GM21367 (cell line): ENCODE results near the gene ZFP36L1.

Source experiments
- ATAC-seq: cut with Tn5 transposase; IDR thresholded peaks from one replicate; pipeline ENCODE4 v1.9.1; 2021; ENCODE audit not compliant: unreplicated experiment

ZFP36L1 gene

GRCh38 chr14:68796418-68797101 lies 3.7 kb upstream of the ZFP36L1 start:
- no peak for ATAC-seq

GRCh38 chr14:68795597-68796417 lies 2.9 kb upstream of the ZFP36L1 start:
- ATAC-seq: peak; percentile 33

GRCh38 chr14:68794851-68795596 lies 2.2 kb upstream of the ZFP36L1 start:
- ATAC-seq: no peak

GRCh38 chr14:68794130-68794850 lies 1.4 kb upstream of the ZFP36L1 start:
- ATAC-seq: no peak

GRCh38 chr14:68793734-68794129 lies 865 bp upstream of the ZFP36L1 start:
- no peak for ATAC-seq

- ATAC-seq: no peak
These were observed 239 bp downstream of the ZFP36L1 start for GRCh38 chr14:68792678-68792978.

GRCh38 chr14:68791902-68792677 lies 777 bp downstream of the ZFP36L1 start:
- no peak for ATAC-seq

- no peak for ATAC-seq
These were observed 1.6 kb downstream of the ZFP36L1 start for GRCh38 chr14:68791078-68791901.

GRCh38 chr14:68790644-68791077 lies 2.2 kb downstream of the ZFP36L1 start:
- no peak for ATAC-seq

GRCh38 chr14:68789821-68790643 lies 2.8 kb downstream of the ZFP36L1 start:
- no peak for ATAC-seq

- no peak for ATAC-seq
These were observed 3.7 kb downstream of the ZFP36L1 start for GRCh38 chr14:68788996-68789820.

GRCh38 chr14:68788275-68788995 lies 4.4 kb downstream of the ZFP36L1 start:
- no peak for ATAC-seq

- no peak for ATAC-seq
These were observed 5.5 kb downstream of the ZFP36L1 start for GRCh38 chr14:68787092-68787992.

GRCh38 chr14:68786491-68787091 lies 6.3 kb downstream of the ZFP36L1 start:
- no peak for ATAC-seq

- no peak for ATAC-seq
These were observed 7.1 kb downstream of the ZFP36L1 start for GRCh38 chr14:68785534-68786490.
